Tibial artery (tissue), 4 donors: ENCODE measurements around the gene LRBA.
"Not testable (repeated sequence)": the region's sequence is repeated elsewhere in the genome, so short reads cannot be mapped to it uniquely, and the experiment has no call there.

Experiments used
- DNase-seq, 2 donors: peaks; one replicate each; pipeline ENCODE4 v3.0.0-alpha.2; 2019
- H3K27ac ChIP-seq, 2 donors: fragments of 200-600 bp; sonication (generic) in 1 of 2; 1 replicate in 1 of 2; 2 replicates in 1 of 2; pipeline ENCODE4 v1.5.1; 2018 to 2019; ENCODE audit warnings: mild to moderate bottlenecking in 1 of 2
- H3K27me3 ChIP-seq, 2 donors: fragments of 200-600 bp; sonication (generic) in 1 of 2; one replicate each; pipeline versions ENCODE4 v1.5.1 to v1.6.0; 2016 to 2019
- H3K36me3 ChIP-seq, 3 donors: fragments of 200-600 bp; sonication (generic) in 2 of 3; one replicate each; pipeline ENCODE4 v1.5.1; 2016 to 2019; ENCODE audit warnings: mild to moderate bottlenecking in 2 of 3
- H3K4me1 ChIP-seq, 4 donors: fragments of 200-600 bp; sonication (generic) in 2 of 4; 1 replicate in 3 of 4; 2 replicates in 1 of 4; pipeline ENCODE4 v1.5.1; 2016 to 2019
- H3K4me3 ChIP-seq, 2 donors: fragments of 200-600 bp; sonication (generic) in 1 of 2; 1 replicate in 1 of 2; 2 replicates in 1 of 2; pipeline ENCODE4 v1.5.1; 2018 to 2019; ENCODE audit warnings: mild to moderate bottlenecking in 2 of 2
- H3K9me3 ChIP-seq, 3 donors: fragments of 200-600 bp; sonication (generic) in 1 of 3; one replicate each; pipeline ENCODE4 v1.5.1; 2016 to 2019
- intact Hi-C: fragments of 100-400 bp; cut with DNase I; formaldehyde crosslinking; loops from one replicate; pipeline ENCODE4 v1.15.0; 2023; ENCODE audit warnings: low total_unique reads
- TF ChIP-seq, protein P1 (sequence below), 2 experiments: fragments of 200-600 bp in 1 of 2; fragments of 450-650 bp in 1 of 2; IDR thresholded peaks; one replicate each; pipeline ENCODE4 v1.5.1; 2017 to 2019; ENCODE audit warnings: antibody characterized with exemption in 2 of 2, mild to moderate bottlenecking in 1 of 2, moderate library complexity in 1 of 2

Gene LRBA

DNA sequence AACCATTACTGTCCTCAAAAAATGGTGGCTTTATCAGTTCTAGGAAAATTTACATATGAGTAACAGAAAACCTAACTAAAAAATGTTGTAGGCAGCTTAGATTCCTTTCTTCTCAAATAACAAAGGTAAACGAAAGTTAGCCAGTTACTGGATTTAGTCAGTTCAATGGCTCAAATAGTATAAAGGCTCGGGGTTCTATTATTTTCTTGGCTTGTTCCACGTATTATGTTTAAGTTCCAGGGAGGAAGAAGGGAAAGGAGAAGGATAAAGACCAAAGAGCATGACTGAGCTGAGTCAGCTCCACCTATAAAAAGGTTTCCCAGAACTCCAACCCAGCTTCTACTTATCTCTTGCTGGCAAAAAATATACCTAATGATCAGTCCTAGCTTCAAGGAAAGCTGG lies 474.1 kb downstream of the LRBA start:
- TF ChIP-seq, protein P1, sequence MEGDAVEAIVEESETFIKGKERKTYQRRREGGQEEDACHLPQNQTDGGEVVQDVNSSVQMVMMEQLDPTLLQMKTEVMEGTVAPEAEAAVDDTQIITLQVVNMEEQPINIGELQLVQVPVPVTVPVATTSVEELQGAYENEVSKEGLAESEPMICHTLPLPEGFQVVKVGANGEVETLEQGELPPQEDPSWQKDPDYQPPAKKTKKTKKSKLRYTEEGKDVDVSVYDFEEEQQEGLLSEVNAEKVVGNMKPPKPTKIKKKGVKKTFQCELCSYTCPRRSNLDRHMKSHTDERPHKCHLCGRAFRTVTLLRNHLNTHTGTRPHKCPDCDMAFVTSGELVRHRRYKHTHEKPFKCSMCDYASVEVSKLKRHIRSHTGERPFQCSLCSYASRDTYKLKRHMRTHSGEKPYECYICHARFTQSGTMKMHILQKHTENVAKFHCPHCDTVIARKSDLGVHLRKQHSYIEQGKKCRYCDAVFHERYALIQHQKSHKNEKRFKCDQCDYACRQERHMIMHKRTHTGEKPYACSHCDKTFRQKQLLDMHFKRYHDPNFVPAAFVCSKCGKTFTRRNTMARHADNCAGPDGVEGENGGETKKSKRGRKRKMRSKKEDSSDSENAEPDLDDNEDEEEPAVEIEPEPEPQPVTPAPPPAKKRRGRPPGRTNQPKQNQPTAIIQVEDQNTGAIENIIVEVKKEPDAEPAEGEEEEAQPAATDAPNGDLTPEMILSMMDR (IDR thresholded peaks at IDR 0.05) = no peak
- no peaks in the 10 kb centered on the region for H3K4me1 ChIP-seq
- no peak overlapping the region for H3K4me3 ChIP-seq
- H3K27me3 ChIP-seq = no peaks in the 10 kb centered on the region
- intact Hi-C loops = no loop called here
- H3K27ac ChIP-seq = no peak overlapping the region
- no peaks in the 10 kb centered on the region for H3K9me3 ChIP-seq
- DNase-seq = no peak
- H3K36me3 ChIP-seq = no peaks in the 10 kb centered on the region

DNA sequence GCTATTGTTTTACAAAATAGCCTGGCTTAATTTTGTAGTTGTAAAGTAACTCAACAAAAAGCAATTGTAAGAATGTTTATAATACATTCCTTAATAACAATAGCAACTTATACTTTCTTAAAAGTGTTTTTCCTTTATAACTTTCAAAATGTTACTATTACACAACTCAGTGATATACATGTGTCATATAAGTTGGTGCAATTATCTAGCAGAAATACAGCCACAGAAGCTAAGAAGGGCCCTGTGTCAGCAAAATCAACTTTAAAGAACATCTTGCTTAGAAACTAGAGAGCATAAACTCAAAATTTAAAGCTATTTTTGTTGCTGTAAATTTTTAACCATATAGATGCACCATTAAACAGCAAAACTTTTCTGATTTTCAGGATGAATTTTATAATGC lies 474.5 kb downstream of the LRBA start:
- no peaks in the 10 kb centered on the region for H3K9me3 ChIP-seq
- no peak overlapping the region for H3K4me3 ChIP-seq
- no peak for DNase-seq
- intact Hi-C loops = no loop called here
- TF ChIP-seq, protein P1 (IDR thresholded peaks at IDR 0.05) = no peak
- H3K27me3 ChIP-seq = no peaks in the 10 kb centered on the region
- no peak overlapping the region for H3K27ac ChIP-seq
- no peaks in the 10 kb centered on the region for H3K36me3 ChIP-seq
- no peaks in the 10 kb centered on the region for H3K4me1 ChIP-seq

DNA sequence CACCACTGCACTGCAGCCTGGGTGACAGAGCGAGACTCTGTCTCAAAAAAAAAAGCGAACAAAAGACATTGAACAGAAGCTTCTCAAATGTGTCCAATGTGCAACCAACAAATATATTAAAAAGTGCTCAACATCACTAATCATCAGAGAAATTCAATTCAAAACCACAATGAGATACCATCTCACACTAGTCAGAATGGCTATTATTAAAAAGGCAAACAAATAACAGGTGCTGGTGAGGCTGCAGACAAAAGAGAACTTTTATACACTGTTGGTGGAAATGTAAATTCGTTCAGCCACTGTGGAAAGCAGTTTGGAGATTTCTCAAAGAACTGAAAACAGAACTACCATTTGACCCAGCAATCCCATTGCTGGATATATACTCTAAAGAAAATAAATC lies 477.2 kb downstream of the LRBA start:
- DNase-seq, H3K4me1 ChIP-seq, H3K27me3 ChIP-seq, H3K27ac ChIP-seq, intact Hi-C loops, H3K9me3 ChIP-seq, H3K4me3 ChIP-seq, H3K36me3 ChIP-seq: not testable (repeated sequence)

DNA sequence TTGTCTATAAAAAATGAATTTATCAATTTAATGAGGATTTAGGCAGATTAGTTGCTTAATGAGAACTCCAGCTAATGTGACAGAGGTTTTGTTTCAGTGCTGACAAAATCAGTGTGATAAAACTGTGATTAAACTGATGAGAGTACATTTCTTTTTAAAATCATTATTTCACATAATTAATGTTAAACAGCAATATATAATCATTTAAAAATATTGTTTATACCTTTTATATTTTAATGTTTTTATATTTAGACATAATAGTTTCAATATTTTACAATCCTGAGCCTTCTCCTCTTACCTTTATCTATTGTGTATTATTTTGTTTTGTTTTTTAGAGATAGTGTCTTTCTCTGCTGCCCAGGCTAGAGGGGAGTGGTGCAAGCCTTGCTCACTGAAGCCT lies 480.3 kb downstream of the LRBA start:
- DNase-seq = no peak
- Histone ChIP-seq H3K4me3 (no peak overlapping the region), H3K36me3 (no peaks in the 10 kb centered on the region), H3K27me3 (no peaks in the 10 kb centered on the region), H3K9me3 (no peaks in the 10 kb centered on the region), H3K4me1 (no peaks in the 10 kb centered on the region), H3K27ac (no peak overlapping the region)
- intact Hi-C loops = no loop called here
- TF ChIP-seq, protein P1 (IDR thresholded peaks at IDR 0.05) = no peak

DNA sequence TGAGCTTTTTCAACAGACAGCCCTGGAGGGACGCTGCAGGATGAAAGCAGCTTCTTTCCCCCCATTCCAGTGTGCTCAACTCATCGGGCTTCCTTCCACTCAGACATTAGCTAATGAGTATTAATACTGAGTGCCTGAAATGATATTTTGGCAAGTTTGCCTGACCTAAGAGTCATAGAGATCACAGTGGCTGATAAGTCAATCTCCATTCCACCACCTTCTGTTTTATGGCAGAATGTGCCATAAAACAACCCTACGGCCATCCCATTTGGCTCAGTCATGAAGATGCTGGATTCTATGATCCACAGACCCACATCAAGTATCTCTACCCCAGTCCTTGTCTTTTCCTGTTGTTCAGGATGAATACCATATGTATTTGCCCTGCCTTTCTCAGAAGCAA lies 481.4 kb downstream of the LRBA start:
- Histone ChIP-seq H3K4me3 (no peak overlapping the region), H3K36me3 (no peaks in the 10 kb centered on the region), H3K27me3 (no peaks in the 10 kb centered on the region), H3K9me3 (no peaks in the 10 kb centered on the region), H3K4me1 (no peaks in the 10 kb centered on the region), H3K27ac (no peak overlapping the region)
- no peak for DNase-seq
- TF ChIP-seq, protein P1 (IDR thresholded peaks at IDR 0.05) = no peak
- intact Hi-C loops = no loop called here

DNA sequence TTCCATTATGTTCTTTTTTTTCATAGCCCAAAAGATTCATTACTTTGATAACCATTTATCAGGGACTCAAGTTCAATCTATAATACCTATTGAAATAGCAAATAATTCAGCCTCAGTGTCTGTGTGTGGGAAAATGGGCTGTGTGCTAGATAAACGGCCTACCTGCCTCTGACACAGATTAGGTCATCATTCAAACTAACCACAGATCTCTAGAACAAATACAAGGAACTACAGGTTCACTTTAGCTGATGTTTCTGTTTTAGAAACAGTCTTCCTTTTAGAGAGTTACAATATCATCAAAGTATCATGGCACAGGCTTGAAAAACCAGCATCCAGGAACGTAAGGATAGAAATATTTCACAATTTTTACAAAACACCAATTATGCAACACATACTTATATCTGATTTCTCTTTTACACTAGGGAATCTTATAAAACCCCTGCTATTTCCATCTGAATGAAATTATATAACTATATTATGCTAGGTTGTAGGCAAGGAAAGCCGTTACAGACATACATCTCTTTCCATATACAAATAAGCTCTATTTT lies 489.7 kb downstream of the LRBA start:
- H3K4me1 ChIP-seq = no peaks in the 10 kb centered on the region
- no peaks in the 10 kb centered on the region for H3K27me3 ChIP-seq
- H3K27ac ChIP-seq = no peak overlapping the region
- H3K36me3 ChIP-seq = no peaks in the 10 kb centered on the region
- H3K9me3 ChIP-seq = no peaks in the 10 kb centered on the region
- no peak for DNase-seq
- intact Hi-C loops = no loop called here
- H3K4me3 ChIP-seq = no peak overlapping the region
- TF ChIP-seq, protein P1 (IDR thresholded peaks at IDR 0.05) = no peak
